GM23338 (cell line): ENCODE data around the gene ANKS1B. TPM values are rescaled to one million over a fixed set of nuclear protein-coding genes. Genes with fewer than 3 reads are reported as not detected.

Experiments used
- ATAC-seq: fragments of 200-7000 bp; cut with Tn5 transposase; 3 replicates; pipeline ENCODE4 v1.9.1; 2020
- DNase-seq: peaks from one replicate; pipeline ENCODE4 v3.0.0-alpha.2; 2015; ENCODE audit warnings: low spot score
- H2AFZ ChIP-seq: fragments of 200-600 bp; sonication (generic); 2 replicates; pipeline ENCODE4 v1.8.0; 2016; ENCODE audit warnings: antibody characterized with exemption, mild to moderate bottlenecking, moderate library complexity
- H3F3A ChIP-seq: fragments of 200-600 bp; sonication (generic); replicated peaks from 2 replicates; pipeline ENCODE4 v1.8.0; 2017; ENCODE audit warnings: antibody characterized with exemption, mixed run types, low read depth
- H3K27ac ChIP-seq: fragments of 200-600 bp; sonication (generic); 2 replicates; pipeline ENCODE4 v1.6.1; 2016; ENCODE audit warnings: low read depth
- H3K27me3 ChIP-seq: fragments of 200-600 bp; sonication (generic); 2 replicates; pipeline ENCODE4 v1.8.0; 2016; ENCODE audit warnings: mild to moderate bottlenecking, mixed run types, moderate library complexity; ENCODE audit not compliant: insufficient read depth
- H3K36me3 ChIP-seq: fragments of 200-600 bp; sonication (generic); 2 replicates; pipeline ENCODE4 v1.8.0; 2016; ENCODE audit warnings: mild to moderate bottlenecking; ENCODE audit not compliant: insufficient read depth
- H3K4me1 ChIP-seq: fragments of 200-600 bp; sonication (generic); 2 replicates; pipeline ENCODE4 v1.8.0; 2016; ENCODE audit warnings: mild to moderate bottlenecking, moderate library complexity; ENCODE audit not compliant: insufficient read depth
- H3K4me2 ChIP-seq: fragments of 200-600 bp; sonication (generic); 2 replicates; pipeline ENCODE4 v1.7.1; 2017; ENCODE audit warnings: mixed run types
- H3K4me3 ChIP-seq: fragments of 200-600 bp; sonication (generic); 2 replicates; pipeline ENCODE4 v1.6.1; 2016; ENCODE audit warnings: mixed run types
- H3K79me2 ChIP-seq: fragments of 200-600 bp; sonication (generic); replicated peaks from 2 replicates; pipeline ENCODE4 v1.8.0; 2017; ENCODE audit warnings: mild to moderate bottlenecking; ENCODE audit not compliant: insufficient read depth
- H3K9me2 ChIP-seq: fragments of 200-600 bp; sonication (generic); 2 replicates; pipeline ENCODE4 v1.8.0; 2017; ENCODE audit not compliant: insufficient read depth
- H4K20me1 ChIP-seq: fragments of 200-600 bp; sonication (generic); replicated peaks from 2 replicates; pipeline ENCODE4 v1.8.0; 2017; ENCODE audit warnings: mild to moderate bottlenecking; ENCODE audit not compliant: insufficient read depth
- H3K27ac Mint-ChIP-seq: 2 replicates; pipeline ENCODE4 v1.8.0; 2020; ENCODE audit warnings: inconsistent platforms, mild to moderate bottlenecking, moderate library complexity, mixed read lengths
- H3K27me3 Mint-ChIP-seq: 3 replicates; pipeline ENCODE4 v1.8.0; 2022; ENCODE audit warnings: low read depth, mild to moderate bottlenecking, moderate library complexity, mixed read lengths, inconsistent platforms; ENCODE audit not compliant: insufficient read depth, poor library complexity
- H3K36me3 Mint-ChIP-seq: 3 replicates; pipeline ENCODE4 v1.8.0; 2021; ENCODE audit warnings: low read depth, mild to moderate bottlenecking, inconsistent platforms, moderate library complexity, mixed read lengths
- H3K4me1 Mint-ChIP-seq: 3 replicates; pipeline ENCODE4 v1.8.0; 2020; ENCODE audit warnings: mild to moderate bottlenecking, inconsistent platforms, mixed read lengths
- H3K4me3 Mint-ChIP-seq: 3 replicates; pipeline ENCODE4 v1.8.0; 2021; ENCODE audit warnings: moderate library complexity, mild to moderate bottlenecking, inconsistent platforms, mixed read lengths
- H3K9me3 Mint-ChIP-seq: 3 replicates; pipeline ENCODE4 v1.8.0; 2020; ENCODE audit warnings: moderate library complexity, mild to moderate bottlenecking, inconsistent platforms, mixed read lengths
- CREB1 ChIP-seq: fragments of 250-450 bp; sonication (Bioruptor Pico); IDR thresholded peaks from 2 replicates; pipeline ENCODE4 v1.5.0; 2020; ENCODE audit warnings: low read depth, mild to moderate bottlenecking, moderate library complexity
- CTCF ChIP-seq, 2 experiments: fragments of 200-600 bp in 1 of 2; sonication (generic) in 1 of 2; conservative IDR thresholded peaks; 2 replicates each; pipeline versions ENCODE4 v1.5.1 to v1.6.1; 2016 to 2017; ENCODE audit warnings: antibody characterized with exemption in 2 of 2, low read depth in 2 of 2, mild to moderate bottlenecking in 2 of 2, moderate library complexity in 1 of 2
- ETS1 ChIP-seq: IDR thresholded peaks from 2 replicates; pipeline ENCODE4 v1.6.1; 2016; ENCODE audit warnings: antibody characterized with exemption
- EZH2 ChIP-seq: fragments of 200-600 bp; sonication (generic); IDR thresholded peaks from one replicate; pipeline ENCODE4 v1.8.0; 2017; ENCODE audit warnings: antibody characterized with exemption, mild to moderate bottlenecking, low read depth; ENCODE audit not compliant: unreplicated experiment
- EZH2phosphoT487 ChIP-seq: fragments of 200-600 bp; sonication (generic); IDR thresholded peaks from one replicate; pipeline ENCODE4 v1.8.1; 2018; ENCODE audit warnings: antibody characterized with exemption; ENCODE audit not compliant: unreplicated experiment
- JUNB ChIP-seq: IDR thresholded peaks from one replicate; pipeline ENCODE4 v1.6.1; 2016; ENCODE audit warnings: antibody characterized with exemption; ENCODE audit not compliant: unreplicated experiment
- NANOG ChIP-seq: IDR thresholded peaks from 2 replicates; pipeline ENCODE4 v1.6.1; 2016; ENCODE audit warnings: antibody characterized with exemption, borderline replicate concordance
- POLR2AphosphoS5 ChIP-seq: IDR thresholded peaks from 2 replicates; pipeline ENCODE4 v1.6.1; 2016; ENCODE audit warnings: antibody characterized with exemption, low read depth
- REST ChIP-seq: IDR thresholded peaks from one replicate; pipeline ENCODE4 v1.6.1; 2018; ENCODE audit warnings: antibody characterized with exemption; ENCODE audit not compliant: unreplicated experiment
- STAT1 ChIP-seq: IDR thresholded peaks from one replicate; pipeline ENCODE4 v1.6.1; 2016; ENCODE audit warnings: antibody characterized with exemption; ENCODE audit not compliant: unreplicated experiment
- ZNF114 ChIP-seq: fragments of 250-450 bp; sonication (Bioruptor Pico); IDR thresholded peaks from 2 replicates; pipeline ENCODE4 v1.5.0; 2020; ENCODE audit warnings: mild to moderate bottlenecking, moderate library complexity
- ZNF331 ChIP-seq: fragments of 250-450 bp; sonication (Bioruptor Pico); IDR thresholded peaks from 2 replicates; pipeline ENCODE4 v1.5.0; 2020; ENCODE audit warnings: low read depth, mild to moderate bottlenecking, moderate library complexity
- polyA plus RNA-seq: library from polyadenylated mRNA; unstranded; fragments of >200 nt; fragmentation: Nextera tagmentation; extraction: Ambion mirVana; gene quantifications from 2 replicates; pipeline ENCODE4 v1.2.1, GENCODE V29; 2016
- total RNA-seq: library from RNA; depleted of rRNA; stranded (reverse); fragments of >200 nt; shearing (Covaris generic); gene quantifications from 2 replicates; pipeline ENCODE4 v1.2.3, GENCODE V29; 2014

Gene ANKS1B
- total and polyA plus RNA-seq, 2 experiments from 2014 or later: 4.3 to 5.8 TPM

- TF ChIP-seq REST: no peak
Measured at GRCh38 chr12:98750511-98750910, 1234.2 kb downstream of the ANKS1B start (continued).

GRCh38 chr12:98748463-98748862 lies 1236.3 kb downstream of the ANKS1B start:
- Histone ChIP-seq H3F3A (no peaks in the 10 kb centered on the region), H3K79me2 (no peaks in the 10 kb centered on the region), H3K27me3 (peaks cover 27% of the 10 kb centered on the region), H3K27ac (no peak overlapping the region), H3K4me2 (no peak overlapping the region), H3K4me3 (no peak overlapping the region), H3K9me2 (no peaks in the 10 kb centered on the region), H2AFZ (no peak overlapping the region), H3K36me3 (no peaks in the 10 kb centered on the region), H3K4me1 (peaks cover 11% of the 10 kb centered on the region; the same call in 1 of the 2 replicates), H4K20me1 (no peaks in the 10 kb centered on the region)
- Mint-ChIP-seq H3K27me3 (peaks cover 19% of the 10 kb centered on the region), H3K4me3 (no peak overlapping the region), H3K4me1 (peaks cover 17% of the 10 kb centered on the region), H3K9me3 (no peaks in the 10 kb centered on the region), H3K36me3 (no peaks in the 10 kb centered on the region), H3K27ac (no peak overlapping the region)
- TF ChIP-seq EZH2phosphoT487 (no peak), STAT1 (no peak), ZNF114 (CRISPR knock-in tag) (no peak), NANOG (no peak), EZH2 (no peak)
- no peak for DNase-seq
- ATAC-seq: no peak

- Mint-ChIP-seq H3K27ac (no peak overlapping the region), H3K4me3 (peak overlapping the region; percentile 71), H3K36me3 (no peaks in the 10 kb centered on the region), H3K9me3 (no peaks in the 10 kb centered on the region), H3K27me3 (peaks cover 21% of the 10 kb centered on the region), H3K4me1 (peaks cover 34% of the 10 kb centered on the region)
- DNase-seq (peak; percentile 57), ATAC-seq (peak; percentile 63)
- no peak overlapping the region for H3K27ac ChIP-seq
- H3K4me1 ChIP-seq: peaks cover 25% of the 10 kb centered on the region
- no peaks in the 10 kb centered on the region for H3K79me2 ChIP-seq
- H3F3A ChIP-seq: no peaks in the 10 kb centered on the region
- H2AFZ ChIP-seq: peak overlapping the region; percentile 99
- peak overlapping the region; percentile 94 for H3K4me2 ChIP-seq
- no peaks in the 10 kb centered on the region for H4K20me1 ChIP-seq
- no peaks in the 10 kb centered on the region for H3K9me2 ChIP-seq
- peak overlapping the region; percentile 80 for H3K4me3 ChIP-seq
- H3K27me3 ChIP-seq: peaks cover 27% of the 10 kb centered on the region
- no peaks in the 10 kb centered on the region for H3K36me3 ChIP-seq
- TF ChIP-seq EZH2phosphoT487: no peak
- TF ChIP-seq CTCF (conservative IDR thresholded peaks at IDR 0.05; ENCODE audit: low read depth in 2 of 2): no peak
- no peak for TF ChIP-seq ETS1
- TF ChIP-seq CREB1: no peak
- no peak for TF ChIP-seq STAT1
- no peak for TF ChIP-seq REST
- TF ChIP-seq JUNB: no peak
- TF ChIP-seq POLR2AphosphoS5: no peak
- TF ChIP-seq ZNF114 (CRISPR knock-in tag): no peak
- TF ChIP-seq ZNF331 (CRISPR knock-in tag): no peak
Measured at GRCh38 chr12:98745578-98746391, 1239.0 kb downstream of the ANKS1B start.
